Iris pigment epithelial cell (primary cell): ENCODE measurements around the gene SLC16A3.
A peak's percentile ranks its signal among the peaks of the same experiment; 100 is the strongest.
"Not testable (repeated sequence)": the region's sequence is repeated elsewhere in the genome, so short reads cannot be mapped to it uniquely, and the experiment has no call there.

Experiments
- DNase-seq: peaks from one replicate; pipeline ENCODE4 v3.0.0-alpha.2; 2011; ENCODE audit warnings: low read depth

SLC16A3 gene

DNA sequence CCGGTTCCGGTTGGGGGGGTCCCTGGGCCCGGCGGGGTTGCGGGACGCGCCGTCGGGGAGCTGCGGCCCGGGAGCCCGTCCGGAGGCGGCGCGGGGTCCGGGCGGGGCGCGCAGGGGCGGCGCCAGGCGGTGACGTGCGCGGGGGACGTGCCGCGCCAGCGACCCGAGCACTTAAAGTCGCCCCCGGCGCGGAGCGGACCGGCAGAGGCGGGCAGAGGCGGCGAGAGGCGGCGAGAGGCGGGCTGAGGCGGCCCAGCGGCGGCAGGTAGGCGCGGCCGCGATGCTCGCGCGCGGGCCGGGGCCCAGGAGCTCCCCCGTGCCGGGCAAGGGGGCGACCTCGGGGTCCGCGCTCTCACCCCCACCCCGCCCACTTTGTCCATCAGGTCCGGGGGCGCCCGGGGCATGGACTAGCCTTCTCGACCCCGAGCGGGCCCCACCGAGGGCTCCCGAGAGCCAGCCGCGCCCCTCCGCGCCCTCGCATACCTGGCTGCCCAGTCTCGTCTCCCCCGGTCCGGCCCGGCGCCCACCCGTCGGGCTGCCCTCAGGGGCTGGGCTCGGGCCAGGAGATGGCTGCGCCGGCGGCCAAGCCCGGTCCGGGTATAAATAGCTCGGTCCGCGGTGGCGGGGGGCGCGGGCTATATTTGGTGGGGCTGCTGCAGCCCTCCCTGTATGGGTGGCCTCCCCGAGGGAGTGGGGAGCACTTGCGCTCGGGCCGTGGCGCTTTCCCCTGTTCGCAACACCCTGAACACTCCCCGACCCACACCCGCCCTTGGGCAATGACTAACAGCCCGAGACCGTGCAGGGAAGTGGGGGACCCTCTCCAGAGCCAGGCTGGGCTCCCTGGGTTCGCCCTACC is at the start of gene SLC16A3:
TSS of gene SLC16A3 (plus strand) at position 201 of the 856 bp plus-strand sequence. CDS start 6,967 bp downstream, outside the sequence.
- peak; percentile 77 for DNase-seq

DNA sequence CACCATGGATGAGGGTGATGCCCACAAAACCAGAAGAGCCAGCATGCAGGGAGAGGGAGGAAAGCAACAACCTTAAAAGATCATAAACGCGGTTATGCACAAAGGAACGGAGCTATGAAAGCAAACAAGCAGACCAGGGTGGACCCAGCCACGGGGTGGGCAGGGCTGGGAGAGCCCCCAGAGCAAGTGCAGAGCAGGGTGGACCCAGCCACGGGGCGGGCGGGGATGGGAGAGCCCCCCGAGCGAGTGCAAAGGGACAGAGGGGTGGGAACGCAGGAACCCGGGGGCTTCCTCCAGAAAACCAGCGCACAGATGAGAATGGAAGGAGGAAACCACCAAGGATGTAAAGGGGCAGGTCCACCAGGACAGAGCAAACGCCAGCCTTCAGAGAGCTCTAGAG is 49.4 kb upstream of the SLC16A3 start:
- no peak for DNase-seq

- no peak for DNase-seq
Observed at GRCh38 chr17:82179946-82180475, 48.8 kb upstream of the SLC16A3 start.

GRCh38 chr17:82180776-82181528 is 47.9 kb upstream of the SLC16A3 start:
- no peak for DNase-seq

- no peak for DNase-seq
Observed at GRCh38 chr17:82184761-82185160, 44.1 kb upstream of the SLC16A3 start.

GRCh38 chr17:82186221-82186620 is 42.6 kb upstream of the SLC16A3 start:
- DNase-seq = no peak

GRCh38 chr17:82187500-82187899 is 41.3 kb upstream of the SLC16A3 start:
- no peak for DNase-seq

DNA sequence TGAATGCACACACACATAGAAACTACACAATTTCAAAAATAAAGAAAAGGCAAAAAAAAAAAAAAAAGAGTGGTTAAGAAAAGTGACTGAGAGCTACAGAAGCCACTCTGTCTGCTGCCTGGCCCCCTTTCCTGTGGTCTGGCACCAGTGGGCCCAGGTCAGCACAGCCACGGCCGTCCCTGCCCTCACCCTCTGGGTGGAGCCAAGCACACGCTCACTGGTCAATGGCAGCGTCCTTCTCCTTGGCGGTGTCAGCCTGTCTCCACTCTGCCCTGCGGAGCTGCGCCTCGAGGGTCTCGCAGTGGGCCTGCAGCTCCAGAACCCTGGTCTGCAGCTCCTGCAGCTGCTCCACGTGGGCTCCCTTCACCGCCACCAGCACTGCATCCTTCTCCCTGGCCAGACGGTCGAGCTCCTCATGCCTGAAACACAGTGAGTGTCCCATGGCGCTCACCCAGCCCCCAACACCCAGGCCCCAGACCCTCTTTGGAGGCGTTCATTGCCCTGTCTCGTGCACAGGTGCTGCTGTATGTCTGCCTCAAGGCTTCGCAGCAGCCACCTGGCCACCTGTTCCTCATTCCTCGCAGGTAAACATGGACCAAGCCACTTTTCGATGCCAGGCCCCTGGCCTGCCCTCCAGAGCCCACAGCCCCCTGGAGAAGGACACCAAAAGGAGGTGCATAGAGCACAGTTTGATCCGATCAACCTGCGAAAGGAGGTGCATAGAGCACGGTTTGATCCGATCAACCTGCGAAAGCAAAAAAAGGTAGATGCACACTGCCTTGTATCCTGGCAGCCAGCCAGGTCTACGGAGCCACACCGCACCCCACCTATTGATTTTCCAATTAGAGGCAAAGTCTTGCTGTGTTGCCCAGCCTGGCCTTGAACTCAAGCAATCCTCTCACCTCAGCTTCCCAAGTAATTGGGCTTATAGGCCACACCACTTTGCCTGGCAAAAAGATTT is 40.6 kb upstream of the SLC16A3 start:
- no peak for DNase-seq

- not testable (repeated sequence) for DNase-seq
Observed at GRCh38 chr17:82193050-82193449, 35.8 kb upstream of the SLC16A3 start.

GRCh38 chr17:82193520-82194220 is 35.2 kb upstream of the SLC16A3 start:
- DNase-seq = no peak

DNA sequence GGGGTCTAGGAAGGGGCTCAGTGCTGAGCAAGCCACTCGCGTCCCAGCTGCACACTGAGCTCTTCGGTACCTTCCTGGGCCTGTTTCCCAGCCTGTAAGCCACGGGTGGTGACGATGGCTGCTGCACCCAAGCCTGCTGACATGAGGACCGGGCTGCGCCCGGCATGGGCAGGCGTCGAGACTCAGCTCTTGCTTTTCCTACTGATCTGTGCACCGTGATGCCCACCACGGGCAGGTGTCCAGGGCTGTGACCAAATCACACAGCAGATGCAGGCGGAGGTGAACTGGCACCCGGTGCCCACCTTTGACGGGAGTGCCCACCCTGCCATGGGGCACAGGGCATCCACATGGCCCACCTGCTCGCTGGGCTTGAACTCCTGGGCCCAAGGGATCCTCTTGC is 34.1 kb upstream of the SLC16A3 start:
- no peak for DNase-seq

- no peak for DNase-seq
Observed at GRCh38 chr17:82195675-82196672, 32.9 kb upstream of the SLC16A3 start.

DNA sequence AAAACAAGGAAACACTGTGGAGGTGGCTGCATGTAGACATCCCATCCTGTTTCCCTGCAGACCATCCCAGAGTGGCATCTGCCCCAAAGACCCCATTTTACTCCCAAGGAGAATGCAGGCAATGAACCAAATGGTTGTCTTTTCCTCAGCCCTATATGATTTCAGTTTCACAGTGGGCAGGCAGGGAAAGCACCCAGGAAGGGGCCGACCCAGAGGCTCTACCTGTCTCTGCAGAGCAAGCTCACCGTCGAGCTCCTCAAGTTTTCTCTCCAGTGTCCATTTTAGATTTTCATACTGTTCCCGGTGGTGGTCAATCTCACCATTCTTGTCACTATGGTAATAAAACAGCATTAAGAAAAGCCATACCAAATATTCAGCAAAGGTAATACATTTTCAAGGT is 30.8 kb upstream of the SLC16A3 start:
- no peak for DNase-seq

DNA sequence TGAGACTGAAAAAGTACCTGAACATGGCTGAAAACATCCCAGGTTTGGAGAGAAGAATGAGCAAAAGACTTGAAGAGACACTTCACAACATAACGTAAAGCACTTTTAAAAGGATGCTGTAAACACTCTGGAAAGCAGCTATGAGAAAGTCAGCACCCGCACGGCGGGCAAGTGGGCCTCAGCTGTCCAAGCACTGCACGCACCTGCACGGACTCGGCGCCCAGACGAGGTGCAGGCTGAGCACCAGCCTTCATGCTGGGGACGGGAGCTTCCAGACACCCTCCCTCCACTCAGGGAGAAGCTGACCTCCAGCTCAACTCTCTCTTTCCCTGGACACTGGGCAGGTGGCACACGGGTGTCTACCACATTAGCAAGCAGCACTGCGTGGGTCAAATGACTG is 29.3 kb upstream of the SLC16A3 start:
- DNase-seq = no peak

DNA sequence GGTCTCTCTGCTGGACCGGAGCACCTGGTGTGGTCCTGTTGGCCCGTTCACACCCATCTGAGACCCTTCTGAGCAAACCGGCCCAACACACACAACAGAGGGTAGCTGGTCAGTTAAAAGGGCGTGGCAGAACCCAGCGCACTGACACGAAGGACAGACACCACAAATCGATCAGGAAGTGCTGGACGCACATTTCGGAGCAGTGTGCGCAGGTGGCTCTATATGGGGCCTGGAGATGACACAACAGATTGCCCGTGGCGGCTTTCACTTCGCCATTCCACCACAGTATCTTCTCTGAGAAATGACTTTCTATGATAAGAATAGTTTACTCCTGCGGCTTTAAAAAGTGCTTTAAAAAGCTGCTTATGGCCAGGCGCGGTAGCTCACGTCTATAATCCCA is 28.7 kb upstream of the SLC16A3 start:
- no peak for DNase-seq

- DNase-seq = no peak
Observed at GRCh38 chr17:82200743-82201497, 27.9 kb upstream of the SLC16A3 start.

DNA sequence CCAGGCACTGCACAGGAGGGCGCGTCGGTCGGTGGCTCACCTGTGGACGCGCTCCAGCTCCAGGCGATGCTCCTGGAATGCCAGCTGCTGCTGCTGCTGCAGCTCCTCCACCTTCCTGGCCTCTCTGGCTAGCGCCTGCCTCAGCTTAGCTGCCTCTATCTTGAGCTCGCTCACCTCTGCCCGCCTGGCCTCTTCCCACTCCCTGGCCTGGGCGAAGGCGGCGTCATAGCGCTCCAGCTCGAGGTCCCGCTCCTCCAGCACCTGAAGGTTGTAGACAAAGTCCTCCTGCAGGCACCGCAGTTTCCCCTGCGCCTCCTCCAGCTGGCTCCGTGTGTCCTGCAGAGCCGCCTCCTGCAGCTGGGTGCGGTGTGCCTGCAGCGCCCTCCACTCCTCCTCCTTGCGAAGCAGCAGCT is 27.3 kb upstream of the SLC16A3 start:
- no peak for DNase-seq

DNA sequence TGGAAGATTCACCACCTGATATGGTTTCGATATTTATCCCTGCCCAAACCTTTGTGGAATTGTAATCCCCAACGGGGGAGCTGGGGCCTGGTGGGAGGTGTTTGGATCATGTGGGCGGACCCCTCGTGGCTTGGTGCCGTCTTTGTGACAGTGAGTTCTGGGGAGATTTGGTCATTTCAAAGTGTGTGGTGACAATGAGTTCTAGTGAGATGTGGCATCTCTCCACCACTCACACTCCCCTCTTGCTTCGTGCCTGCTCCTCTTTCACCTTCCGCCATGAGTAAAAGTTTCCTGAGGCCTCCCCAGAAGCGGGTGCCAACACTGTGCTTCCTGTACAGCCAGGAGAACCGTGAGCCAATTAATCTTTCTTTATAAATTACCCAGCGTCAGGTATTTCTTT is 25.9 kb upstream of the SLC16A3 start:
- DNase-seq = no peak

GRCh38 chr17:82203920-82204319 is 24.9 kb upstream of the SLC16A3 start:
- no peak for DNase-seq
